ENCODE measurements around the gene WWOX. TPM values are rescaled to one million over a fixed set of nuclear protein-coding genes. Genes with fewer than 3 reads are reported as not detected.

Gene WWOX
- total and polyA plus RNA-seq, 2 of the 13 experiments (the other 11 are each of a cell fraction or from before 2014, with no cell fraction given): 9.1 to 37.4 TPM

DNA sequence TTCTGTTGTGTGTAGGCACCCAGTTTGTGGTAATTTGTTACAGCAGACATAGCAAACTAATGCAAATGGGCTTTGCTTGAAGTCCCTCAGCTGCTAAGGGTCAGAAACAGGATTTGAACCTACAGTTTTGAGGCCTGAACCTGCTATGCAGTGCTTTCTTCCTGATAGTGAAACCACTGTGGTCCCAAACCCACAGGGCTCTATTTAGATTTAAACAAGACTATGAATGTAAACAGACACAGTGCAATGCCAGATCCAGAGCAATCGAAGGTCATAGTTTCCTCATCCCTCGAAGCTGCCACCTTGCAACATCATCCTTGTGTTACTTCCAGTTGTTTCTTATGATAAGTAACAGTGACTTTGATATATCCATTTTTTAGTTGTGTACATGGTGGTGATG, 630.2 kb downstream of the WWOX start:
- peak; percentile 74 for FAIRE-seq
- Histone ChIP-seq H3K4me1 (ENCODE audit: insufficient read depth, low read length) (peaks cover 82% of the 10 kb centered on the region), H4K20me1 (ENCODE audit: insufficient read depth, low read length) (no peaks in the 10 kb centered on the region), H3K27me3 (ENCODE audit: control insufficient read depth in 1 of 2, insufficient read depth in 2 of 2, low read length in 2 of 2) (no peaks in the 10 kb centered on the region), H3K4me3 (replicated peaks in 1 of 3; ENCODE audit: insufficient read depth in 1 of 3, low read depth in 2 of 3, low read length in 3 of 3) (no peak overlapping the region), H3K79me2 (ENCODE audit: insufficient read depth, low read length) (no peaks in the 10 kb centered on the region), H3K9ac (ENCODE audit: insufficient read depth, low read depth, low read length) (0 out of 2 replicates have a peak overlapping the region, but pooled peaks have one; percentile 3), H3K9me3 (ENCODE audit: low read length) (no peaks in the 10 kb centered on the region), H2AFZ (ENCODE audit: low read length) (no peak overlapping the region), H3K4me2 (ENCODE audit: low read depth, low read length) (peak overlapping the region; percentile 46), H3K27ac (ENCODE audit: extremely low read length, insufficient read depth, low read length) (peak overlapping the region; percentile 58), H3K36me3 (replicated peaks in 1 of 2; ENCODE audit: control insufficient read depth in 1 of 2, insufficient read depth in 2 of 2, low read length in 2 of 2) (no peaks in the 10 kb centered on the region)
- ATAC-seq: peak; percentile 64
- in situ Hi-C loops (cut with HindIII; ENCODE audit: extremely low pct_ligation_motif_present, low pct_unique_long_range_greater_than_20kb) (loop anchor here (5.0 kb wide), 1 partner anchor 38 kb away; no protein-coding TSS in a partner anchor), intact Hi-C loops (cut with micrococcal nuclease; ENCODE audit: unreplicated experiment) (loop anchor here (10.0 kb wide), 1 partner anchor 1535 kb away; the partner anchor contains the start of genes MON1B and SYCE1L)
- CTCF ChIA-PET (ENCODE audit: low intra/inter-chr PET ratio, low total read pairs): no interaction called here
- DNase-seq (ENCODE audit: low spot score): peak; percentile 82
- POLR2A ChIA-PET: interaction anchor here (2.0 kb wide), 1 partner anchor 27 kb away, joined by 8 read pairs; no protein-coding TSS in a partner anchor
- 0% methylated on average over 2 of the region's 2 CpGs for WGBS (ENCODE audit: low lambda C conversion rate)
- BruUV-seq (replicated peaks): no TSS peak
- TF ChIP-seq ZNF143 (CRISPR knock-in tag; IDR thresholded peaks at IDR 0.05) (no peak), CBFB (CRISPR knock-in tag; IDR thresholded peaks at IDR 0.05) (0 out of 2 replicates have a peak, but pooled peaks have one; percentile 27), CREM (IDR thresholded peaks at IDR 0.05) (peak; percentile 32; the same call in 1 of the 2 replicates), CREM (CRISPR knock-in tag; IDR thresholded peaks at IDR 0.05) (no peak), MEIS1 (CRISPR knock-in tag; IDR thresholded peaks at IDR 0.05; ENCODE audit: borderline replicate concordance) (no peak), ZNF264 (CRISPR knock-in tag; IDR thresholded peaks at IDR 0.05) (peak; percentile 72; the same call in 1 of the 2 replicates), ZNF629 (CRISPR knock-in tag; conservative IDR thresholded peaks at IDR 0.05) (0 out of 2 replicates have a peak, but pooled peaks have one; percentile 18), SP4 (CRISPR knock-in tag; IDR thresholded peaks at IDR 0.05) (no peak), IRF2 (CRISPR knock-in tag; IDR thresholded peaks at IDR 0.05) (peak; percentile 80), KDM4B (CRISPR knock-in tag; IDR thresholded peaks at IDR 0.05) (peak; percentile 77; the same call in 1 of the 2 replicates)
- TF ChIP-seq, protein P1, sequence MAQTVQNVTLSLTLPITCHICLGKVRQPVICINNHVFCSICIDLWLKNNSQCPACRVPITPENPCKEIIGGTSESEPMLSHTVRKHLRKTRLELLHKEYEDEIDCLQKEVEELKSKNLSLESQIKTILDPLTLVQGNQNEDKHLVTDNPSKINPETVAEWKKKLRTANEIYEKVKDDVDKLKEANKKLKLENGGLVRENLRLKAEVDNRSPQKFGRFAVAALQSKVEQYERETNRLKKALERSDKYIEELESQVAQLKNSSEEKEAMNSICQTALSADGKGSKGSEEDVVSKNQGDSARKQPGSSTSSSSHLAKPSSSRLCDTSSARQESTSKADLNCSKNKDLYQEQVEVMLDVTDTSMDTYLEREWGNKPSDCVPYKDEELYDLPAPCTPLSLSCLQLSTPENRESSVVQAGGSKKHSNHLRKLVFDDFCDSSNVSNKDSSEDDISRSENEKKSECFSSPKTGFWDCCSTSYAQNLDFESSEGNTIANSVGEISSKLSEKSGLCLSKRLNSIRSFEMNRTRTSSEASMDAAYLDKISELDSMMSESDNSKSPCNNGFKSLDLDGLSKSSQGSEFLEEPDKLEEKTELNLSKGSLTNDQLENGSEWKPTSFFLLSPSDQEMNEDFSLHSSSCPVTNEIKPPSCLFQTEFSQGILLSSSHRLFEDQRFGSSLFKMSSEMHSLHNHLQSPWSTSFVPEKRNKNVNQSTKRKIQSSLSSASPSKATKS (CRISPR knock-in tag; IDR thresholded peaks at IDR 0.05): no peak
- TF ChIP-seq, protein P2, sequence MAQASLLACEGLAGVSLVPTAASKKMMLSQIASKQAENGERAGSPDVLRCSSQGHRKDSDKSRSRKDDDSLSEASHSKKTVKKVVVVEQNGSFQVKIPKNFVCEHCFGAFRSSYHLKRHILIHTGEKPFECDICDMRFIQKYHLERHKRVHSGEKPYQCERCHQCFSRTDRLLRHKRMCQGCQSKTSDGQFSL (CRISPR knock-in tag; IDR thresholded peaks at IDR 0.05): no peak
- TF ChIP-seq, protein P3, sequence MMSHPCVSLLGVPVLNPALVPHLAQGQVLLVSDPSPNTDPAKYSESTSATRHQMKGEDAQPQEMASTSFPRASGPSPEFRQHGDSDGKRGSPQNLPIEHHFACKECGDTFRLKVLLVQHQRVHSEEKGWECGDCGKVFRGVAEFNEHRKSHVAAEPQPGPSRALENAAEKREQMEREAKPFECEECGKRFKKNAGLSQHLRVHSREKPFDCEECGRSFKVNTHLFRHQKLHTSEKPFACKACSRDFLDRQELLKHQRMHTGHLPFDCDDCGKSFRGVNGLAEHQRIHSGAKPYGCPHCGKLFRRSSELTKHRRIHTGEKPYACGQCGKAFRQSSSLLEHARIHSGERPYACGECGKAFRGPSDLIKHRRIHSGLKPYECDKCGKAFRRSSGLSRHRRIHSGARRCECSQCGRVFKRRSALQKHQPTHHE (CRISPR knock-in tag; IDR thresholded peaks at IDR 0.05; ENCODE audit: borderline replicate concordance): no peak
- TF ChIP-seq, protein P4, sequence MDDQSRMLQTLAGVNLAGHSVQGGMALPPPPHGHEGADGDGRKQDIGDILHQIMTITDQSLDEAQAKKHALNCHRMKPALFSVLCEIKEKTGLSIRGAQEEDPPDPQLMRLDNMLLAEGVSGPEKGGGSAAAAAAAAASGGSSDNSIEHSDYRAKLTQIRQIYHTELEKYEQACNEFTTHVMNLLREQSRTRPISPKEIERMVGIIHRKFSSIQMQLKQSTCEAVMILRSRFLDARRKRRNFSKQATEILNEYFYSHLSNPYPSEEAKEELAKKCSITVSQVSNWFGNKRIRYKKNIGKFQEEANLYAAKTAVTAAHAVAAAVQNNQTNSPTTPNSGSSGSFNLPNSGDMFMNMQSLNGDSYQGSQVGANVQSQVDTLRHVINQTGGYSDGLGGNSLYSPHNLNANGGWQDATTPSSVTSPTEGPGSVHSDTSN (CRISPR knock-in tag; IDR thresholded peaks at IDR 0.05; ENCODE audit: borderline replicate concordance): no peak
- TF ChIP-seq, protein P5, sequence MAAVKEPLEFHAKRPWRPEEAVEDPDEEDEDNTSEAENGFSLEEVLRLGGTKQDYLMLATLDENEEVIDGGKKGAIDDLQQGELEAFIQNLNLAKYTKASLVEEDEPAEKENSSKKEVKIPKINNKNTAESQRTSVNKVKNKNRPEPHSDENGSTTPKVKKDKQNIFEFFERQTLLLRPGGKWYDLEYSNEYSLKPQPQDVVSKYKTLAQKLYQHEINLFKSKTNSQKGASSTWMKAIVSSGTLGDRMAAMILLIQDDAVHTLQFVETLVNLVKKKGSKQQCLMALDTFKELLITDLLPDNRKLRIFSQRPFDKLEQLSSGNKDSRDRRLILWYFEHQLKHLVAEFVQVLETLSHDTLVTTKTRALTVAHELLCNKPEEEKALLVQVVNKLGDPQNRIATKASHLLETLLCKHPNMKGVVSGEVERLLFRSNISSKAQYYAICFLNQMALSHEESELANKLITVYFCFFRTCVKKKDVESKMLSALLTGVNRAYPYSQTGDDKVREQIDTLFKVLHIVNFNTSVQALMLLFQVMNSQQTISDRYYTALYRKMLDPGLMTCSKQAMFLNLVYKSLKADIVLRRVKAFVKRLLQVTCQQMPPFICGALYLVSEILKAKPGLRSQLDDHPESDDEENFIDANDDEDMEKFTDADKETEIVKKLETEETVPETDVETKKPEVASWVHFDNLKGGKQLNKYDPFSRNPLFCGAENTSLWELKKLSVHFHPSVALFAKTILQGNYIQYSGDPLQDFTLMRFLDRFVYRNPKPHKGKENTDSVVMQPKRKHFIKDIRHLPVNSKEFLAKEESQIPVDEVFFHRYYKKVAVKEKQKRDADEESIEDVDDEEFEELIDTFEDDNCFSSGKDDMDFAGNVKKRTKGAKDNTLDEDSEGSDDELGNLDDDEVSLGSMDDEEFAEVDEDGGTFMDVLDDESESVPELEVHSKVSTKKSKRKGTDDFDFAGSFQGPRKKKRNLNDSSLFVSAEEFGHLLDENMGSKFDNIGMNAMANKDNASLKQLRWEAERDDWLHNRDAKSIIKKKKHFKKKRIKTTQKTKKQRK (IDR thresholded peaks at IDR 0.05; ENCODE audit: low read length): no peak
